Activated CD8-positive, alpha-beta memory T cell treated with anti-CD3 and anti-CD28 coated beads, Interleukin-2, amount 50 U/mL, for 4 hours (primary cell): ENCODE data around the gene MARK4.

Experiments
- DNase-seq: peaks from one replicate; pipeline ENCODE4 v3.0.0-alpha.2; 2020

Gene MARK4

GRCh38 chr19:45342911-45343310 is 91.8 kb downstream of the MARK4 start:
- DNase-seq: no peak

- no peak for DNase-seq
Observed at GRCh38 chr19:45344621-45345505, 93.8 kb downstream of the MARK4 start.

- no peak for DNase-seq
Observed at GRCh38 chr19:45345506-45345860, 94.4 kb downstream of the MARK4 start.

- DNase-seq: no peak
Observed at GRCh38 chr19:45346449-45346848, 95.4 kb downstream of the MARK4 start.

- no peak for DNase-seq
Observed at GRCh38 chr19:45347570-45348366, 96.7 kb downstream of the MARK4 start.

GRCh38 chr19:45348367-45349125 is 97.5 kb downstream of the MARK4 start:
- DNase-seq: no peak

GRCh38 chr19:45349126-45349415 is 98.0 kb downstream of the MARK4 start:
- DNase-seq: no peak

GRCh38 chr19:45349430-45349941 is 98.4 kb downstream of the MARK4 start:
- DNase-seq: no peak

- no peak for DNase-seq
Observed at GRCh38 chr19:45350477-45351058, 99.5 kb downstream of the MARK4 start.

- no peak for DNase-seq
Observed at GRCh38 chr19:45351401-45351952, 100.4 kb downstream of the MARK4 start.

GRCh38 chr19:45352062-45352461 is 101.0 kb downstream of the MARK4 start:
- no peak for DNase-seq

- no peak for DNase-seq
Observed at GRCh38 chr19:45352471-45352870, 101.4 kb downstream of the MARK4 start.

- DNase-seq: no peak
Observed at GRCh38 chr19:45352914-45353796, 102.1 kb downstream of the MARK4 start.

GRCh38 chr19:45354241-45354842 is 103.3 kb downstream of the MARK4 start:
- DNase-seq: no peak
